Stimulated activated CD4-positive, alpha-beta T cell treated with anti-CD3 and anti-CD28 coated beads, Interleukin-4, amount 100 ng/mL, for 4 hours (primary cell): ENCODE data around the gene RPL35A.
"Not testable (repeated sequence)": the region's sequence is repeated elsewhere in the genome, so short reads cannot be mapped to it uniquely, and the experiment has no call there.

Experiments used
- DNase-seq, 2 experiments: peaks; one replicate each; pipeline ENCODE4 v3.0.0-alpha.2; 2020

The RPL35A gene

DNA sequence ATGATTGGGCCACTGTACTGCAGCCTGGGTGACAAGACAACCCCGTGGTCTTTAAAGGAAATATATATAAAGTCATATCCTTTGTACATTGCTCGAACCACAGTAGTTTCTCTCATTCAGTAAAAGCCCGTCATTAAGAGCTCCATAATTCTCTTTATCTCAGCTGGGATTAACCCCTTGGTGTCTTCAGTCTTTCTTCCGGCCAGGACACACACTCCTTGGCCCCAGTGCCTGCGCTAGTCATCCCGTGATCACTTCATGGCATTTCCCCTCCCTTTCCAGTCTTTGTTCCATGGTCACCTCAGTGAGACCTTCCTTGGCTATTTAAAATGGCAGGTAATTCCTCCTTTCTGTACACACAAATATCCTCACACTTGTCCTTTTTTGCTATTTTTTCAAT lies 3.3 kb downstream of the RPL35A start:
- no peak for DNase-seq

DNA sequence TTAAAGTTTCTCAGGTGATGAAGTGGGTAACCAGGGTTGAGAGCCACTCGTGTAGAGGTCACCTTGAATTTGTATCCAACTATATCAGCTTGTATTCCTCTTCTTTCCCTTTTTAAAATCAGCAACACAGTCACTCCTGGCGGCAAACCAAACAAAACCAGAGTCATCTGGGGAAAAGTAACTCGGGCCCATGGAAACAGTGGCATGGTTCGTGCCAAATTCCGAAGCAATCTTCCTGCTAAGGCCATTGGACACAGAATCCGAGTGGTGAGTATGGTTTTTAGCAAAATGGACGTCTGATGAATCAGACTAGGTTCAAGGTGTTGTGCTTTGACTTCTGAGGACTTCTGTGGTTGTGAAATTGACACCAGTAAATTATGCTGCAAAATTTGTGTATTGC lies 3.9 kb downstream of the RPL35A start:
- DNase-seq: no peak

DNA sequence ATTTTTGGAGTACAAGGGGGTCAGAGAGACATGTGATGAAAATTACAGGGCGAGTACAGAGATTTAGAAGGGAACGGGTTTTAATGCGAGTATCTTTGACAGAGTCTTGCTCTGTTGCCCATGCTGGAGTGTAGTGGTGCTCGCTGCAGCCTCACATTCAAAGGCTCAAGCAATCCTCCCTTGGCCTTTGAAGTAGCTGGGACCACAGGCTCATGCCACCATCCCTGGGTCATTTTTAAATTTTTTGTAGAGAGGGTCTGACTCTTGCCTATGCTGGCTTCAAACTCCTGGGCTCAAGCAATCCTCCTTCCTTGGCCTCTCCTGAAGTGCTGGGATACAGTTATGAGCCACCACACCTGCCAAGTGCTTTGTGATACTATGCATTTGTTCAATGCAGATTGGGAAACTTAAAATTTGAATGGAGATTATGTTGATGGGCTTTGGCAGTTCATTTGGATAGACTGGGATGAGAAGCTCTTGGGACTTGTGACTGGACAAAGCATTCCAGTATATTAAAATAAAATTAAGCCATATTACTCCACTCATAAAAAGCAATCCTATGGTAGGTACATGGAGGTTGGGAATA lies 6.0 kb downstream of the RPL35A start:
- no peak for DNase-seq

DNA sequence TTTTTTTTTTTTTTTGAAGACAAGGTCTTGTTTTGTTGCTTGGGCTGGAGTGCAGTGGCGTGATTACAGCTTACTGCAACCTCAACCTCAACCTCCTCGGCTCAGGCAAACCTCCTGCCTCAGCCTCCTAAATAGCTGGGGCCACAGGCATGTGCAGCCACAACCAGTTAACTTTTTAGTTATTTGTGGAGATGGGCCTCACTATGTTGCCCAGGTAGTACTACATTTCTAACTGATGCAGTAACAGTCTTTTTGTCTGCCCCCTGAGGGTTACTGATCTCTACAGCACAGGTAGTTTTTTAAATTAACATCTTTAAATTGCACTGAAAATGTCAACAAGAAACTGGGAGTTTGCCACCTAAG lies 6.6 kb downstream of the RPL35A start:
- no peak for DNase-seq

DNA sequence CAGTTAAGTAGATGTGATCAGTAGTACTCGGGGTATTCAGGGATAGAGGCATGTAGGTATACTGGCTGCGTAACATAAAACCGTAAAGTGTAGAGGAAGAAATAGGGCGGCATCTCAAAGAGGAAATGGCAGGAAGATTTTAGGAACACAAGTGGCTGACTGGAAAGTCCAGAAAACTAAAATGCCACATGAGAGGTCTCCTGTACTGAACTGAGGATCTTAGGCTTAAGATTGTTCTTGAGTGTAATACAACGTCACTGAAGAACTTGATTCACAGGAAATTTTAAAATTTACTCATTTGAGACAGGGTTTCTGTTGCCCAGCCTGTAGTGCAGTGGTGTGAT lies 7.8 kb downstream of the RPL35A start:
- no peak for DNase-seq

DNA sequence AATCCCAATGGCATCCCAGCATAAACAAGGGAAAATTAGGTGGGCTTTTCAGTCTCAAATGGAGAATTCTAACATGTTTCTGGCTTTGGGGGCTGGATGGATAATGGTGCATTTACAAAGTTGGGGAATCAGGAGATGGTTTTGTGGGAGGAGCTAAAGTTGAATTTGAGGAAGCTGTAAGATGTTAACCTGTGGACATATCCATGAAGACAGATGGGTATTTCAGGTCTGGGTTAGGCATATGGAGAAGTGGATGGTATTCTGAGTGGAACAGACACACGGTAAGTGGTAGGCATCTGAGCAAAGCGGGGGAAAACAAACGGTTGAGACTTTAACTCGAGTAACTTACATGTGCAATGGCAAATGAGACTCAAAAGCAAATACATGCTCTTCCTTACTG lies 8.4 kb downstream of the RPL35A start:
- DNase-seq: no peak

DNA sequence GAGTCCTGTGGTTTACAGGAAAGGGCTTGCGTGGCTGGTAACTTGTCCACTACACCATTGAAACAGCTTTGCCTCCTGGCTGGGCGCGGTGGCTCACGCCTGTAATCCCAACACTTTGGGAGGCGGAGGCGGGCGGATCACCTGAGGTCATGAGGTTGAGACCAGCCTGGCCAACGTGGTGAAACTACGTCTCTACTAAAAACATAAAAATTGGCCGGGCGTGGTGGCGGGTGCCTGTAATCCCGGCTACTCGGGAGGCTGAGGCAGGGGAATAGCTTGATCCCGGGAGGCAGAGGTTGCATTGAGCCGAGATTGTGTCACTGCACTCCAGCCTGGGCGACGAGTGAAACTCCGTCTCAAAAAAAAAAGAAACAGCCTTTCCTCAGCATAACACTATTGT lies 8.9 kb downstream of the RPL35A start:
- DNase-seq: not testable (repeated sequence)

DNA sequence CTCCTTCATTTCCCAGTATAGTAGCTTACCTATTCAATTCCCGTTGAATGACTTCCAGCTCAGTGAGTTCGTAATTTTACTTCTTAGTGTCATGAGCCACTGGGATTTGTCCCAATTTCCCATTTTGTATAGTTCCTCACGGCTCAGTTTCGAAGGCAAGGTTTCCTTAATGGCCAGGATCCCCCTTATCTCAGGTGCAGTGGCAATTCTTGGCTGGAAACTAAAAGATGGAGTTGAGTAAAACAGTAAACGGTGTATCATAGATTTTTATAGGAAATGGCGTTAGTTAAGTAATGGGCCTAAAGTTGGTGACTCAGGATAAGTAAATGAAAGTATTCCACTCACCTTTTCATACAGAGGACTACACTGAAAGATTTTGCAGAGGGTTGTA lies 9.5 kb downstream of the RPL35A start:
- DNase-seq: no peak

DNA sequence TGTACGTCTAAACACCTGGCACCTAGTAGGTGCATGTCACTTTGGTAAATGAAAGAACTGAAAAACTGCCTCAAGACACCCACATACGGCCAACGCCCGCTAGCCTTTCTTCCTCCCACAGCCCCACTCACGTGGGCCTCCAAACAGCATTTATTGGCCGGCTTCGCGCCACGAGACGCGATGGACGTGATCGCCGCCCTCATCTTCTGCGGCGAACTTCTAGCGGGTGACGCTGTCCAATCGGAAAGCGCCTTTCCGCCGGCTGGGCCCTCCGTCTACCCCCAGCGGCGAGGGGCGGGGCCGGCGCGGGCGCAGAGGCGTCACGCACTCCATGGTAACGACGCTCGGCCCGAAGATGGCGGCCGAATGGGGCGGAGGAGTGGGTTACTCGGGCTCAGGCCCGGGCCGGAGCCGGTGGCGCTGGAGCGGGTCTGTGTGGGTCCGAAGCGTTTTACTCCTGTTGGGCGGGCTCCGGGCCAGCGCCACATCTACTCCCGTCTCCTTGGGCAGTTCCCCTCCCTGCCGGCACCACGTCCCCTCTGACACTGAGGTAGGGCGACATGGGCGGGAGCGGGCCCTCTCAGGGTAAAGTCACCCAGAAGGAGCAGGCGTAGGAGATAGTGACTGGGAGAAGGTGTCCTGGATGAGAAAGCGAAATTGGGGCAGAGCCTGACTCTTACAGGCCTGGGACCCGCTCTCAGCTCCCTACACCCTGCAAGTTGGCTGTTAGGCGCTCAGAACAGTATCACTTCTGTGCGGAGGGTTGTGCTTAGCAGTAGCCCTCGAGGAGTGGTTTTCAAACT lies 10.1 kb downstream of the RPL35A start, which contains the start of gene LMLN:
LMLN (plus strand) TSS at position 327 of the 803 bp plus-strand sequence; CDS start at position 356, 29 bp downstream.
- DNase-seq: peak; percentile 94 to 95

DNA sequence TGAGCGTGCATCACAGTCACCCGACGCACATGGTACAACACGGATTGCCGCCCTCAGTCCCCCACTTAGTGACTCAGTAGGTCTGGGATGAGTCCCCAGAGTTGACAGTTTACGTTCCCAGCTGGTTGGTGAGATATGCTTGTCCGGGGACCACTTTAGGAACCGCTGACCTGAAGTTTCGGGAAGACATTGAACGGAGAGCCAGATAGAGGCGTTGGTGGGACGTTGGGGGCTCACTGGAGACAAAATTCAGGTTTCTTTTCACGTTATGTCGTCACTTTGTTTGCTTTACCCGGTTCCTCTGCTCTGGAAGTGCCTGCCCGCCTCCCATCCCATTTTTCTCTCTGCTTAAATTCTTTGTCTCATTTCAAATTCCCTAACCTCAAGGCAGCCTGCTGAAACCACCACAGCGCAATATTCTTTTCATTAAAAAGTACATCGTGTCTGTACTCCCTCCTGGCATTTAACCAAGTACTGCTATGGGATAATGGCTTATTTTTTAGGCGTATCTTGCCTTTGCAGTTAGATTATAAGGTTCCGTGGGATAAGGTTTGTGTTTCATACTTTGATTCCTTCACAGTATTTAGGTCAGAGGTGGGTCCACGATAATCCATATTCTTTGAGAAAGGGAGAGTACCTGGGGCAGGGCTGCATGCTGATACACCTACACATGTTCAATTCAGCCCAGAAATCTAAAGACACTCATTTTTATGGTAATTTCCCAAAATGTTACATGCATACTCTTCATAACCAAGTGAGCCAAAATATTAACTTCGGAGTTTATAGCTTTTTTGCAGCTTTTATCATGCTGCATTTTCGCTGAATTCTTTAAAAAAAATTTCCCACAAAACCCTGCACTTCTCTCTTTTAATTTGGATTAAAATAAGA lies 10.9 kb downstream of the RPL35A start:
- DNase-seq: peak in 1 of 2 experiments; percentile 68

DNA sequence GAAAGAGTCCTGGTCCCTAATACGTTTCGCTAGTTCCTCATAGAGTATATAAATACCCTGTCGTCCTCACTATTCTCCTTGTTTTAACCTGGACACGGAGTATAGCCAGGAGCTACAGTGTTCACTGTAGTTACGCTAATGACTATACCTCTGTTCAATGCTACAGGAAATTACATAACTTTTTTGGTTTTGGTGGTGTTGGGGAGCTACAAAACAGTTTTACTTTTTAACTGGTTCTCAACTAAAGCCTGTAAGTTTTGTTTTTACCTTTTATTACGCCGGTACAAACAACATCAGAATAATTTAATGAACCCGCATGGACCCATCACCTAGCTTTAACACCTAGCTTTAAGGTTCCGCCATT lies 11.6 kb downstream of the RPL35A start:
- DNase-seq: no peak

DNA sequence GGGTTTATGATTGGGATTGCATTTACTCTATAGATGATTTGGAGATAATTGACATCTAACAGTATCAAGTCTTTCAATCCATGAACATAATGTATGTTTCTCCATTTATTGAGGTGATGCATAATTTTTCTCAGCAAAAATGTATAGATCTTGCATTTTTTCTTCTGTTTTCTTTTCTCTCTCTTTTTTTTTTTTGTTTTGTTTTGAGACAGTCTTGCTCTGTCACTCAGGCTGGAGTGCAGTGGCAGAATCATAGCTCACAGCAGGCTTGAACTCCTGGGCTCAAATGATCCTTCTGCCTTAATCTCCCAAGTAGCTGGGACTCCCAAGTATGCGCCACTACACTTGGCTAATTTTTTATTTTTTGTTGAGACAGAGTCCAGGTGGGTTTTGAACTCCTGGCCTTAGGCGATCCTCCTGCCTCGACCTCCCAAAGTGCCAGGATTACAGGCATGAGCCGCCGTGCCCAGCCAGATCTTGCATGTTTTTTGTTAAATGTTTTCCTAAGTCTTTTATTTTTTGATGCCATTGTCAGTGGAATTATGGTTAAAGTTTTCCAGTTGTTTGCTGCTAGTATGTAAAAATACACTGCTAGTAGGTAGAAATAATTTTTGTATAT lies 13.1 kb downstream of the RPL35A start:
- no peak for DNase-seq

DNA sequence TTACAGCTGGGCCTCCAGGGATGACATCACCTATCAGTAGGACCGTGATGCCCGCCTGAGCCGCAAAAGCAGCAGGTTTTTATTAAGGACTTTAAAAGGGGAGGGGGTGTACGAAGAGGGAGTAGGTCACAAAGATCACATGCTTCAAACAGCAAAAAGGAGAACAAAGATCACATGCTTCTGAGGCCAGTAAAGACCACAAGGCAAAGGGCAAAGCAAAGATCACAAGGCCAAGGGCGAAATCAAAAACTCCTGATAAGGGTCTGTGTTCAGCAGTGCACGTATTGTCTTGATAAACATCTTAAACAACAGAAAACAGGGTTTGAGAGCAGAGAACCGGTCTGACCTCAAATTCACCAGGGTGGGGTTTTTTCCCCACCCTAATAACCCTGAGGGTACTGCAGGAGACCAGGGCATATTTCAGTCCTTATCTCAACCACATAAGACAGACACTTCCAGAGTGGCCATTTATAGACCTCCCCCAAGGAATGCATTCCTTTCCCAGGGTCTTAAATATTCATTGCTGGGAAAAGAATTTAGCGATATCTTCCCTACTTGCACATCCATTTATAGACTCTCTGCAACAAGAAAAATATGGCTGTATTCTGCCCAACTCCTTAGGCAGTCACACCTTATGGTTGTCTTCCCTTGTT lies 17.5 kb downstream of the RPL35A start:
- not testable (repeated sequence) for DNase-seq

DNA sequence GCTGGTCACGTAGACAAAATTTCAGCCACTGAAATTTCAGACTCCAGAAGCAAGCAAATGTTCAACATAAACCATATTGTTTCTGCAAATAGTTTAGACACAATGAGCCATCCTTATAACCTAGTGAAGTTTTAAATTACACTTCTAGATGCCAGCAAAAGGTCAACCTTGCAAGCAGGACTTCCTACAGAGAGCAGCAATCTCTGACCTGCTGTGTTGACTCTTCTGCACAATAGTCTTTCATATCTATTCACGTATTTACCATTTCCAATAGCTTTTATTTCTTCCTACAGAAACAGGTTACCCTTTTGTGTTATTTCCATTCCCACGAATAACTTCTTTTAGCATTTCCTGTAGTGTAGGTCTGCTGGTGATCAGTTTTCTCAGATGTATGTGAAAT lies 20.6 kb downstream of the RPL35A start:
- DNase-seq: no peak

DNA sequence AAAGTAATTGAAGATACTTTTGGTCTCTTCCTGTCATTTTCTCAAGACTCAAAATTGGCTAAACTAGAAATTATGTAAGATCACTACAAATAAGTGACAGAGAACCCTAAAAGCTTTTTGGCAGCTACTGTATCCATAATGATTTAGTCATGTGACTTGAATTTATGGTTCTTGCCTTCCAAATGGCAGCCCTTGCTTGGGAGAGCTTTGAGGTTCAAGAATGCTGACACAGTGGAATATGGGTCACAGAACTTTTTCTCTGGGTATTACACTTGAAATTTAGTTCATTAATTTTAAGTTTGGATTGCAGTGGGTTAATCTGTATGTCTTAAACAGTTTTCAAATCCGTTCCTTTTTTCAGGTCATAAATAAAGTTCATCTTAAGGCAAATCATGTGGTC lies 24.0 kb downstream of the RPL35A start:
- DNase-seq: no peak

DNA sequence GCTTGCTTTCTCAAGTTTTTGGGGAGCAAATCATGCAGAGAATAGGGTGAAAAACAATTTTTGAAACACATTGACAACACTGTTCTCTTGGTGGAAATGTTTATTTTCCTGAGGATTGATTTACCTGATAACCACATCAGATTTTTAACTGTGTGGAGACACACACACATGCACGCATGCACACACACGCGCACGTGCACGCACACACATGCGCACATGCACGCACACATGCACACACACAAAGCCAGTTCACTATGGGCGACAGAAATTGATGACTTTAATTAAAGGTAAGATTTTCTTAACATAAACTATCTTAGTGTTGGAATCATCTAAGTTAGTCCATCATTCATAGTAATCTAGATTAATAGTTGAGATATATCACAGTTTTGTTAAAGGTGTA lies 25.3 kb downstream of the RPL35A start:
- no peak for DNase-seq

DNA sequence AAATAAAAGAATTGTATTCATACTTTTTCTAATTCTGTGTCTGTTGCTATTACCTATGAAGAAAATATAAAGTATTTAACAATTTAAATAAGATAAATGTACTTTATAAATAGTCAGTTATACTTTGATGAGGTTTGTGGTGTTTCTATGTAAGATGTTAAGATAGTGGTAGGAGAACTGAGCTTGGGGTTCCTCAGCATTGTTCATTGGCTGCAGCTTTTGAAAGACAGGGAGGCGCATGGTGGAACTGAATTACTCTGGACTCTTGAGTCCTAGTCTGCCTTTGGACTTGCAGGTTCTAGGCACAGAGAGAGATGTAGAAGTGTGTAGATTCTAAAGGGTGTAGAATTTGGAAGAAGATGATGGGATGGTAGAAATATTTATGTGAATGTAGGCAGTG lies 33.1 kb downstream of the RPL35A start:
- no peak for DNase-seq

DNA sequence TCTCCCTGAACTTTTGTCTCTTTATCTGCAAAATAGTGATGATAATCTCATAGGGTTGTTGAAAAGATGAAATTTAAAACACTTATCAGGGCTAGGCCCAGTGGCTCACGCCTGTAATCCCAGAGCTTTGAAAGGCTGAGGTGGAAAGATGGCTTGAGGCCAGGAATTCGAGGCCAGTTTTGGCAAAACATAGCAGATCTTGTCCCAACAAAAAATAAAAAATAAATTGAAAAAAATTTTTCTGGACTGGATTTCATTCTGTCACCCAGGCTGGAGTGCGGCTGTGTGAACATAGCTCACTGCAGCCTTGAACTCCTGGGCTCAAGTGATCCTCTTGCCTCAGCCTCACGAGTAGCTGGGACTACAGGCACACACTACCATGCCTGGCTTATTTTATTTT lies 39.7 kb downstream of the RPL35A start:
- DNase-seq: no peak

DNA sequence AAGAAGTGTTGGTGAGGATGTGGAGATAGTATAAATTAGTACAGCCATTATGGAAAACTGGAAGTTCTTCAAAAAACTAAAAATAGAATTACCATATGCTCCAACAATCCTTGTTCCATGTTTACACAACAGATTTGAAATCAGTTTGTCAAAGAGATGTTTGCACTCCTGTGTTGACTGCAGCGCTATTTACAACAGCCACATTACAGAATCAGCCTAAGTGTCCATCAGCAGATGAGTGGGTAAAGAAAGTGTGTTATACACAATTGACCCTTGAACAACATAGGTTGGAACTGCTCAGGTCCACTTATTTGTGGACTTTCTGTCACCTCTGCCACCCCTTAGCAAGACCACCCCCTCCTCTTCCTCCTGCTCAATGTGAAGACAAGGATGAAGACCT lies 44.7 kb downstream of the RPL35A start:
- DNase-seq: no peak

DNA sequence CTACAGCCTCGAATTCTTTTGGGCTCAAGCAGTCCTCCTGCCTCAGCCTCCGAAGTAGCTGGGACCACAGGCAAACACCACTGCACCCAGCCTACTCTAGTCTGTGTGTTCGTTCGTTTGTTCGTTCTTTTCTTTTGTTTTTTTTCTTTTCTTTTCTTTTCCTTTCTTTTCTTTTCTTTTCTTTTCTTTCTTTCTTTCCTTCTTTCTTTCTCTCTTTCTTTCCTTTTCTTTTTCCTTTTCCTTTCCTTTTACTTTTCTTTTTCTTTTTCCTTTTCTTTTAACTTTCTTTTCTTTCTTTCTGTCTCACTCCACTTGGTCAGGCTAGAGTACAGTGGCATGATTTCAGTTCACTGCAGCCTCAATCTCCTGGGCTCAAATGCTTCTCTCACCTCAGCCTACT lies 46.9 kb downstream of the RPL35A start:
- no peak for DNase-seq

DNA sequence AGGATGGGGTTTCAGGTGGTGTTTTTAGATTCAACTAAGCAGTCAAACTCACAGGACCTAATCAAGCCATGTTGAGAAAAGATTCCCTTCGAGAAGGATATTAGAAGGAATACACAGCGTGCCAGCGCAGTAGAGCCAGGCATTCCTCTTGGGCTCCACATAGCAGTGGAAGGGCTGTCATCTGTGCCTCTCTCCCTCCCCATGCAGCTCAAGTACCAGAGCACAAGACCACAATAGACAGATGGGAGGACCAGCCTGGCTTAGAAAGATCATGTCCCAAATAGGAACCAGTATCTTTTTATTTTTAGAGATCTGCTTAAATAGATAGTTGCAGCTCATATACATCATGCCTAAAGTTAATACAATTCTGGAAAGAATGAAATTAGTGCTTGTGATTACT lies 47.9 kb downstream of the RPL35A start:
- DNase-seq: no peak
